Body of pancreas (tissue), 4 donors: Measurements from ENCODE around the gene KLHL22. TPM values are rescaled to one million over a fixed set of nuclear protein-coding genes. Genes with fewer than 3 reads are reported as not detected.

Experiments
- ATAC-seq: fragments of 150-250 bp; one replicate; pipeline ENCODE4 v1.9.1; 2016
- DNase-seq, 4 donors: peaks; one replicate each; pipeline ENCODE4 v3.0.0-alpha.2; 2019
- H3K27ac ChIP-seq, 4 donors: fragments of 200-600 bp; sonication (generic); 1 replicate in 3 of 4; 2 replicates in 1 of 4; pipeline versions ENCODE4 v1.5.1 to v1.6.1; 2016 to 2019; ENCODE audit warnings: mild to moderate bottlenecking in 1 of 4, mixed read lengths in 1 of 4, moderate library complexity in 1 of 4
- H3K27me3 ChIP-seq, 2 donors: fragments of 200-600 bp; sonication (generic); one replicate each; pipeline ENCODE4 v1.6.0; 2016; ENCODE audit warnings: mild to moderate bottlenecking in 1 of 2
- H3K36me3 ChIP-seq, 2 donors: fragments of 200-600 bp; sonication (generic); replicated peaks in 1 of 2; 2 replicates each; pipeline ENCODE4 v1.5.1; 2016; ENCODE audit warnings: low read depth in 2 of 2; ENCODE audit not compliant: insufficient read depth in 1 of 2
- H3K4me1 ChIP-seq: fragments of 200-600 bp; sonication (generic); one replicate; pipeline ENCODE4 v1.6.0; 2016
- H3K4me3 ChIP-seq, 2 donors: fragments of 200-600 bp; sonication (generic); 1 replicate in 1 of 2; 2 replicates in 1 of 2; pipeline ENCODE4 v1.5.1; 2016 to 2019
- H3K9me3 ChIP-seq, 3 donors: fragments of 200-600 bp; sonication (generic); 1 replicate in 2 of 3; 2 replicates in 1 of 3; pipeline ENCODE4 v1.5.1; 2016
- POLR2A ChIP-seq, 3 donors: fragments of 450-650 bp; IDR thresholded peaks; one replicate each; pipeline ENCODE4 v1.6.1; 2016; ENCODE audit warnings: antibody characterized with exemption in 3 of 3, mild to moderate bottlenecking in 2 of 3
- whole genome bisulfite sequencing, 2 donors: methylation state at CpG; one replicate each; pipeline ENCODE4 v1.1.5; 2017; 5-methylcytosine and 5-hydroxymethylcytosine counted together
- intact Hi-C: fragments of 100-400 bp; cut with DNase I; formaldehyde crosslinking; loops from one replicate; pipeline ENCODE4 v1.15.1; 2023
- total RNA-seq, 2 donors: library from RNA; depleted of rRNA; stranded (reverse); fragments of >200 nt; gene quantifications; one replicate each; pipeline ENCODE4 v1.1.0, GENCODE V29; 2016
- TF ChIP-seq, protein P1 (sequence below), 7 experiments: fragments of 450-650 bp in 4 of 7; fragments of 200-600 bp in 3 of 7; sonication (generic) in 3 of 7; IDR thresholded peaks; one replicate each; pipeline ENCODE4 v1.5.1; 2016 to 2019; ENCODE audit warnings: antibody characterized with exemption in 7 of 7

KLHL22 gene
- total RNA-seq, 2 donors from 2014 or later: 10.1 to 11.9 TPM

DNA sequence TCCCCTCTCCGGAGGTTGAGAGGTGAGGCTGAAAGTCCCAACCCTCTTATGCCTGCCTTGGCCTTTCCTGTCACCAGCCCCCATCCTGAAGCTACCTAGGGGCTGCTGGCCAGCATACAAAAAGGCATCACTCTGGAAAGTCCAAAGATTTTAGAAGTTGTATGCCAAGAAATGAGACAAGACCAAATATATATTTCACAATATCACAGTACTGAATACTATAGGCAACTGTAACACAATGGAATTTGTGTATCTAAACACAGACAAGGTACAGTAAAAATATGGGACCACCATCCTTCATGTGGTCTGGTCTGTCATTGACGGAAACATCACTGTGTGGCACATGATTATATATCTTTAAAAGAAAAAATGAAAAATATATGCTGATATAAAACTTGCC, 4.2 kb downstream of the KLHL22 start:
- intact Hi-C loops: loop anchor here (5.0 kb wide), 1 partner anchor 64 kb away; no protein-coding TSS in a partner anchor
- 88 to 89% methylated on average over 2 of the region's 2 CpGs for WGBS, 2 donors

DNA sequence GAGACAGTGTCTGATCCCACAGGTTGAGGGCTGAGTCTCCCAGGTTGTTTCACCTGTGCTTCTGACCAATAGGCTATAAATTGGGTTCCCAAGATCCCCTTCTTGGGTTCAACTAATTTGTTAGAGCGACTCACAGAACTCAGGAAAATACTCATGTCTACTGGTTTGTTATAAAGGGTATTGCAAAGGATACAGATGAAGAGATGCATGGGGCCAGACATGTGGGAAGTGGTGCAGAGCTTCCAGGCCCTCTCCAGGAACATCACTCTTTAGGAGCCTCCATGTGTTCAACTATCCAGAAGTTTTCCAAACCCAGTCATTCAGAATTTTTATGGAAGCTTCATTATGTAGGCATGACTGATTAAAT, 4.7 kb downstream of the KLHL22 start:
- peaks cover 0 to 2% of the 10 kb centered on the region in 2 donors for H3K36me3 ChIP-seq

More for the DNA sequence above, 4.2 kb downstream of the KLHL22 start:
- peaks cover 49% of the 10 kb centered on the region for H3K4me1 ChIP-seq
- H3K9me3 ChIP-seq: no peaks in the 10 kb centered on the region
- ATAC-seq (no peak), DNase-seq (no peak)
- TF ChIP-seq, protein P1, sequence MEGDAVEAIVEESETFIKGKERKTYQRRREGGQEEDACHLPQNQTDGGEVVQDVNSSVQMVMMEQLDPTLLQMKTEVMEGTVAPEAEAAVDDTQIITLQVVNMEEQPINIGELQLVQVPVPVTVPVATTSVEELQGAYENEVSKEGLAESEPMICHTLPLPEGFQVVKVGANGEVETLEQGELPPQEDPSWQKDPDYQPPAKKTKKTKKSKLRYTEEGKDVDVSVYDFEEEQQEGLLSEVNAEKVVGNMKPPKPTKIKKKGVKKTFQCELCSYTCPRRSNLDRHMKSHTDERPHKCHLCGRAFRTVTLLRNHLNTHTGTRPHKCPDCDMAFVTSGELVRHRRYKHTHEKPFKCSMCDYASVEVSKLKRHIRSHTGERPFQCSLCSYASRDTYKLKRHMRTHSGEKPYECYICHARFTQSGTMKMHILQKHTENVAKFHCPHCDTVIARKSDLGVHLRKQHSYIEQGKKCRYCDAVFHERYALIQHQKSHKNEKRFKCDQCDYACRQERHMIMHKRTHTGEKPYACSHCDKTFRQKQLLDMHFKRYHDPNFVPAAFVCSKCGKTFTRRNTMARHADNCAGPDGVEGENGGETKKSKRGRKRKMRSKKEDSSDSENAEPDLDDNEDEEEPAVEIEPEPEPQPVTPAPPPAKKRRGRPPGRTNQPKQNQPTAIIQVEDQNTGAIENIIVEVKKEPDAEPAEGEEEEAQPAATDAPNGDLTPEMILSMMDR (IDR thresholded peaks at IDR 0.05): no peak
- no peak for TF ChIP-seq POLR2A (IDR thresholded peaks at IDR 0.05)
- H3K27ac ChIP-seq: no peak overlapping the region
- no peak overlapping the region for H3K4me3 ChIP-seq
- H3K36me3 ChIP-seq: peaks cover 0 to 2% of the 10 kb centered on the region in 2 donors
- H3K27me3 ChIP-seq: no peaks in the 10 kb centered on the region

DNA sequence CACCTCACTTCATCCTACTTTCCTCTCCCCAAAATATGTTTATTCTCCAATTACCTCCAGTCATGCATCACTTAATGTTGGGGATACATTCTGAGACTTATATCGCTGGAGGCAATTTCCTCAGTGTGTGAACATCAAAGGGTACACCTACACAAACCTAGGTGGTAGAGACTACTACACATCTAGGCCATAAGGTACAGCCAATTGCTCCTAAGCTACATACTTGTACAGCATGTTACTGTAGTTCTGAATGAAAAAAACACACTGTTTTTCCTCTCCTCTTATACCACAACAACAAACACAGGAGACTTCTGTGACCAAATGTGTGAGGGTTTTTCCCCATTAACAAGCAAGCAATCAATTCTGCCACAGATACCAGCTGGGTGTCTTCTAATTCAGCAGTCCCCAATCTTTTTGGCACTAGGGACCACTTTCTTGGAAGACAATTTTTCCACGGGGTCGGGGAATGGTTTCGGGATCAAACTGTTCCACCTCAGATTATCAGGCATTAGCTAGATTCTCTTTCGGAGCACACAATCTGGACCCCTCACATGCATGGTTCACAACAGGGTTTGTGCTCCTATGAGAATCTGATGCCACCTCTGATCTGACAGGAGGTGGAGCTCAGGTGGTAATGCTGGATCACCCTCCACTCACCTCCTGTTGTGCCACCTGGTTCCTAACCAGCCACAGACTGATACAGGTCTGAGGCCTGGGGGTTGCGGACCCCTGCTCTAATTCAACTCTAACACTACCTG, 5.2 kb downstream of the KLHL22 start:
- no peaks in the 10 kb centered on the region for H3K27me3 ChIP-seq
- H3K27ac ChIP-seq: no peak overlapping the region
- intact Hi-C loops: loop anchor here (5.0 kb wide), 1 partner anchor 63 kb away; no protein-coding TSS in a partner anchor
- TF ChIP-seq, protein P1 (IDR thresholded peaks at IDR 0.05): no peak
- no peak for TF ChIP-seq POLR2A (IDR thresholded peaks at IDR 0.05)
- peaks cover 0 to 2% of the 10 kb centered on the region in 2 donors for H3K36me3 ChIP-seq
- no peak for ATAC-seq
- H3K9me3 ChIP-seq: no peaks in the 10 kb centered on the region
- H3K4me1 ChIP-seq: peaks cover 47% of the 10 kb centered on the region
- WGBS, 2 donors: 89 to 93% methylated on average over 5 to 6 of the region's 6 CpGs
- no peak for DNase-seq
- H3K4me3 ChIP-seq: no peak overlapping the region

More for the DNA sequence above, 4.7 kb downstream of the KLHL22 start:
- no peak overlapping the region for H3K4me3 ChIP-seq
- H3K27ac ChIP-seq: no peak overlapping the region
- TF ChIP-seq POLR2A (IDR thresholded peaks at IDR 0.05): no peak
- TF ChIP-seq, protein P1 (IDR thresholded peaks at IDR 0.05): no peak
- peaks cover 47% of the 10 kb centered on the region for H3K4me1 ChIP-seq
- ATAC-seq (no peak), DNase-seq (no peak)
- 80 to 95% methylated on average over 1 of the region's 1 CpG for WGBS, 2 donors
- H3K27me3 ChIP-seq: no peaks in the 10 kb centered on the region
- H3K9me3 ChIP-seq: no peaks in the 10 kb centered on the region
- intact Hi-C loops: loop anchor here (5.0 kb wide), 1 partner anchor 64 kb away; no protein-coding TSS in a partner anchor

DNA sequence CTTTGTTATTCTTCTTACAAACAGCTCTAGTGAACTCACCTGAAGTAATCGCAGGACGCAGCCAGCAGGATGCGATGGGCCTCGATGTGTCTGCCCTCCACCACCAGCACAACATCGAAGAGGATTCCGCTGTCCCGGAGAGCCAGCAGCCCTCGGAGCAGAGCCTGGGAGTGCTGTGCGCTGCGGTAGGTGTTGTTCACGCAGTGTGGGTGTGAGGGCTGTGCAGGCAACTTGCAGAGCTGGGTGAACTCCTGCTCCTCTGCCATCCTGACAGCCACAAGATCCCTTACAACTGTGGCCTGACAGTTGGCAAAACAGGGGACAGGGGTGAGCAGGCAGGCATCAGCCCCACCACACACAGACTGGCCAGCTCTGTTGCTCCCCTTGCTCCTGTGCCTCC, 6.6 kb downstream of the KLHL22 start:
- TF ChIP-seq, protein P1 (IDR thresholded peaks at IDR 0.05): no peak
- no peak for TF ChIP-seq POLR2A (IDR thresholded peaks at IDR 0.05)
- peaks cover 0 to 2% of the 10 kb centered on the region in 2 donors for H3K36me3 ChIP-seq
- H3K4me1 ChIP-seq: peaks cover 37% of the 10 kb centered on the region
- H3K27me3 ChIP-seq: no peaks in the 10 kb centered on the region
- H3K9me3 ChIP-seq: no peaks in the 10 kb centered on the region
- H3K27ac ChIP-seq: no peak overlapping the region
- whole genome bisulfite sequencing, 2 donors: 79 to 91% methylated on average over 6 to 11 of the region's 11 CpGs
- intact Hi-C loops: no loop called here
- ATAC-seq: no peak
- H3K4me3 ChIP-seq: no peak overlapping the region
- no peak for DNase-seq
